DMS 273 (cell line): ENCODE results near the gene STS.

Source experiments
- DNase-seq: peaks from one replicate; lab custom pipeline; 2025; ENCODE audit not compliant: unreplicated experiment; lab: John Stamatoyannopoulos, UW

The STS gene

GRCh38 chrX:7147413-7147977 lies at the start of gene STS:
TSS of gene STS (plus strand) at chrX:7147712. CDS start at chrX:7253200, 105,488 bp downstream.
- peak; percentile 87 for DNase-seq

GRCh38 chrX:7100022-7100421 lies 47.5 kb upstream of the STS start:
- DNase-seq: no peak

- DNase-seq: no peak
These were observed 45.4 kb upstream of the STS start for GRCh38 chrX:7102119-7102518.

- no peak for DNase-seq
These were observed 40.9 kb upstream of the STS start for GRCh38 chrX:7106649-7107048.

GRCh38 chrX:7108030-7108429 lies 39.5 kb upstream of the STS start:
- DNase-seq: no peak

- DNase-seq: no peak
These were observed 38.4 kb upstream of the STS start for GRCh38 chrX:7109049-7109531.

- DNase-seq: peak; percentile 16
These were observed 37.4 kb upstream of the STS start for GRCh38 chrX:7109838-7110793.

- DNase-seq: peak; percentile 29
These were observed 36.7 kb upstream of the STS start for GRCh38 chrX:7110821-7111276.

- no peak for DNase-seq
These were observed 36.0 kb upstream of the STS start for GRCh38 chrX:7111518-7111917.

GRCh38 chrX:7112071-7112470 lies 35.4 kb upstream of the STS start:
- DNase-seq: no peak

GRCh38 chrX:7115557-7115956 lies 32.0 kb upstream of the STS start:
- peak; percentile 17 for DNase-seq

GRCh38 chrX:7116081-7116480 lies 31.4 kb upstream of the STS start:
- DNase-seq: no peak

GRCh38 chrX:7117587-7117986 lies 29.9 kb upstream of the STS start:
- DNase-seq: no peak

GRCh38 chrX:7119950-7120877 lies 27.3 kb upstream of the STS start:
- peak; percentile 19 for DNase-seq

GRCh38 chrX:7120878-7121219 lies 26.7 kb upstream of the STS start:
- DNase-seq: no peak

GRCh38 chrX:7127056-7127455 lies 20.5 kb upstream of the STS start:
- peak; percentile 31 for DNase-seq

- no peak for DNase-seq
These were observed 15.9 kb upstream of the STS start for GRCh38 chrX:7131621-7132020.

GRCh38 chrX:7132335-7133049 lies 15.0 kb upstream of the STS start:
- peak; percentile 82 for DNase-seq

- peak; percentile 59 for DNase-seq
These were observed 14.5 kb upstream of the STS start for GRCh38 chrX:7133050-7133440.

- DNase-seq: no peak
These were observed 12.5 kb upstream of the STS start for GRCh38 chrX:7134981-7135380.
